Esophagus muscularis mucosa (tissue), 4 donors: ENCODE measurements around the gene EEF1E1. TPM values are rescaled to one million over a fixed set of nuclear protein-coding genes. Genes with fewer than 3 reads are reported as not detected.

ENCODE experiments used
- DNase-seq: peaks from one replicate; pipeline ENCODE4 v3.0.0-alpha.2; 2017; ENCODE audit errors: extremely low spot score
- H3K27ac ChIP-seq, 4 donors: fragments of 200-600 bp; sonication (generic); replicated peaks in 1 of 4; 1 replicate in 3 of 4; 2 replicates in 1 of 4; pipeline ENCODE4 v1.5.1; 2016 to 2019; ENCODE audit warnings: mild to moderate bottlenecking in 1 of 4
- H3K27me3 ChIP-seq, 4 donors: fragments of 200-600 bp; sonication (generic); one replicate each; pipeline versions ENCODE4 v1.5.1 to v1.6.0; 2016 to 2019
- H3K36me3 ChIP-seq, 4 donors: fragments of 200-600 bp; sonication (generic); one replicate each; pipeline ENCODE4 v1.5.1; 2016 to 2019
- H3K4me1 ChIP-seq, 4 donors: fragments of 200-600 bp; sonication (generic); one replicate each; pipeline ENCODE4 v1.5.1; 2016 to 2019
- H3K4me3 ChIP-seq, 4 donors: fragments of 200-600 bp; sonication (generic); 1 replicate in 2 of 4; 2 replicates in 2 of 4; pipeline ENCODE4 v1.5.1; 2016 to 2019; ENCODE audit warnings: mild to moderate bottlenecking in 4 of 4, moderate library complexity in 1 of 4
- H3K9me3 ChIP-seq, 4 donors: fragments of 200-600 bp; sonication (generic); 1 replicate in 3 of 4; 2 replicates in 1 of 4; pipeline ENCODE4 v1.5.1; 2016 to 2019
- EP300 ChIP-seq: sonication (generic); formaldehyde crosslinking; IDR thresholded peaks from one replicate; pipeline ENCODE4 v1.6.1; 2017; ENCODE audit warnings: antibody characterized with exemption
- POLR2A ChIP-seq: fragments of 450-650 bp; IDR thresholded peaks from one replicate; pipeline ENCODE4 v1.6.1; 2017; ENCODE audit warnings: antibody characterized with exemption, moderate library complexity, mild to moderate bottlenecking, low read depth
- POLR2AphosphoS5 ChIP-seq, 2 donors: sonication (generic); formaldehyde crosslinking; IDR thresholded peaks; one replicate each; pipeline ENCODE4 v1.6.1; 2017; ENCODE audit warnings: antibody characterized with exemption in 2 of 2
- WGBS: methylation state at CpG from one replicate; pipeline ENCODE4 v1.1.5; 2018; 5-methylcytosine and 5-hydroxymethylcytosine counted together
- intact Hi-C: fragments of 100-400 bp; cut with DNase I; formaldehyde crosslinking; loops from one replicate; pipeline ENCODE4 v1.15.1; 2023
- total RNA-seq, 4 donors: library from RNA; depleted of rRNA; stranded (reverse); fragments of >200 nt; gene quantifications; one replicate each; pipeline versions ENCODE4 v1.1.0 to v1.2.1, GENCODE V29; 2016
- TF ChIP-seq, protein P1 (sequence below), 3 experiments: fragments of 200-600 bp in 2 of 3; fragments of 450-650 bp in 1 of 3; sonication (generic) in 2 of 3; IDR thresholded peaks; one replicate each; pipeline ENCODE4 v1.5.1; 2017 to 2019; ENCODE audit warnings: antibody characterized with exemption in 3 of 3, mild to moderate bottlenecking in 2 of 3, moderate library complexity in 1 of 3

EEF1E1 gene
- total RNA-seq, 4 donors from 2014 or later = 25.2 to 45.2 (median 37.1) TPM

DNA sequence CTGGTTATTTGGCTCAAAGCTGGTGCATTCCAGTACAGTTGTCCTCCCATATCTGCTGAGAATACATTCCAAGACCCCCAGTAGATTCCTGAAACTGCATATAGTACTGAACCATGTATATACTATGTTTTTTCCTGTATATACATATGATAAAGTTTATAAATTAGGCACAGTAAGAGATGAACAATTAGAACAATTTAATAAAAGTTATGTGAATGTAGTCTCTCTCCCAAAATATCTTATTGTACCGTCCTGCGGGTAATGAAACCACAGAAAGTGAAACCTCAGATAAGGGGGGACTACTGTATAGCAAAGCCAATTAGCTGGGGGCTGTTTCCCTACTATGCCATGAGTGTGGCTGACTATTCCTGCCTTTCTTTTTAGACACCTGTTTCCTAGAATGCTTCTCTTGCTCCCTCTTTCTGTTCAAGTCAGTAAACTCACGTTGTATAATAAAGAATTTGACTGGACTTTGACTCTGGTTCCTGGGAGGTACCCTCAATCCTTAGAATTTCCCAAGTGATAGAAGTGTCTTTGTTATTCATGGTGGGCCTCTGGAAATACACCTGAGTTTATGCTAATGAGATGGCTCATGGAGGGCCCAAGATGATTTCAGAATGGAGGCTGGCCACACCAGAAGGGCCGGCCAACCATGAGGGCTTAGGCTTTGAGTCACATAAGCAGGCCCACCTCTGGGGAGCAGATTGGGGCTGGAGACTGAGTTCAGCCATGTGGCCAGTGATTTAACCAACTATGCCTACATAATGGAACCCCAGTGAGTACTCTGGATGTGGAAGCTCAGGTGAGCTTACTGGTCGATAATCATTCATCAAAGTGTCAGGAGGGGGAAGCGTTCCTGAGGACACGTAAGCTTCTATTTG lies 37.5 kb downstream of the EEF1E1 start:
- 79% methylated on average over 7 of the region's 7 CpGs for WGBS
- Histone ChIP-seq H3K27ac (peak overlapping the region; percentile 81 to 93 (median 90)), H3K36me3 (peaks cover 9 to 22% (median 13%) of the 10 kb centered on the region in 4 donors), H3K27me3 (no peaks in the 10 kb centered on the region), H3K9me3 (no peaks in the 10 kb centered on the region), H3K4me3 (peak overlapping the region; percentile 72 to 95 (median 88)), H3K4me1 (peaks cover 3 to 20% (median 18%) of the 10 kb centered on the region in 4 donors)
- no peak for DNase-seq
- no peak for TF ChIP-seq EP300
- no peak for TF ChIP-seq POLR2A
- TF ChIP-seq, protein P1, sequence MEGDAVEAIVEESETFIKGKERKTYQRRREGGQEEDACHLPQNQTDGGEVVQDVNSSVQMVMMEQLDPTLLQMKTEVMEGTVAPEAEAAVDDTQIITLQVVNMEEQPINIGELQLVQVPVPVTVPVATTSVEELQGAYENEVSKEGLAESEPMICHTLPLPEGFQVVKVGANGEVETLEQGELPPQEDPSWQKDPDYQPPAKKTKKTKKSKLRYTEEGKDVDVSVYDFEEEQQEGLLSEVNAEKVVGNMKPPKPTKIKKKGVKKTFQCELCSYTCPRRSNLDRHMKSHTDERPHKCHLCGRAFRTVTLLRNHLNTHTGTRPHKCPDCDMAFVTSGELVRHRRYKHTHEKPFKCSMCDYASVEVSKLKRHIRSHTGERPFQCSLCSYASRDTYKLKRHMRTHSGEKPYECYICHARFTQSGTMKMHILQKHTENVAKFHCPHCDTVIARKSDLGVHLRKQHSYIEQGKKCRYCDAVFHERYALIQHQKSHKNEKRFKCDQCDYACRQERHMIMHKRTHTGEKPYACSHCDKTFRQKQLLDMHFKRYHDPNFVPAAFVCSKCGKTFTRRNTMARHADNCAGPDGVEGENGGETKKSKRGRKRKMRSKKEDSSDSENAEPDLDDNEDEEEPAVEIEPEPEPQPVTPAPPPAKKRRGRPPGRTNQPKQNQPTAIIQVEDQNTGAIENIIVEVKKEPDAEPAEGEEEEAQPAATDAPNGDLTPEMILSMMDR (IDR thresholded peaks at IDR 0.05) = no peak
- TF ChIP-seq POLR2AphosphoS5 (IDR thresholded peaks at IDR 0.05) = no peak
- intact Hi-C loops = loop anchor here (5.0 kb wide), 1 partner anchor 153 kb away; the partner anchor contains the start of gene TXNDC5

DNA sequence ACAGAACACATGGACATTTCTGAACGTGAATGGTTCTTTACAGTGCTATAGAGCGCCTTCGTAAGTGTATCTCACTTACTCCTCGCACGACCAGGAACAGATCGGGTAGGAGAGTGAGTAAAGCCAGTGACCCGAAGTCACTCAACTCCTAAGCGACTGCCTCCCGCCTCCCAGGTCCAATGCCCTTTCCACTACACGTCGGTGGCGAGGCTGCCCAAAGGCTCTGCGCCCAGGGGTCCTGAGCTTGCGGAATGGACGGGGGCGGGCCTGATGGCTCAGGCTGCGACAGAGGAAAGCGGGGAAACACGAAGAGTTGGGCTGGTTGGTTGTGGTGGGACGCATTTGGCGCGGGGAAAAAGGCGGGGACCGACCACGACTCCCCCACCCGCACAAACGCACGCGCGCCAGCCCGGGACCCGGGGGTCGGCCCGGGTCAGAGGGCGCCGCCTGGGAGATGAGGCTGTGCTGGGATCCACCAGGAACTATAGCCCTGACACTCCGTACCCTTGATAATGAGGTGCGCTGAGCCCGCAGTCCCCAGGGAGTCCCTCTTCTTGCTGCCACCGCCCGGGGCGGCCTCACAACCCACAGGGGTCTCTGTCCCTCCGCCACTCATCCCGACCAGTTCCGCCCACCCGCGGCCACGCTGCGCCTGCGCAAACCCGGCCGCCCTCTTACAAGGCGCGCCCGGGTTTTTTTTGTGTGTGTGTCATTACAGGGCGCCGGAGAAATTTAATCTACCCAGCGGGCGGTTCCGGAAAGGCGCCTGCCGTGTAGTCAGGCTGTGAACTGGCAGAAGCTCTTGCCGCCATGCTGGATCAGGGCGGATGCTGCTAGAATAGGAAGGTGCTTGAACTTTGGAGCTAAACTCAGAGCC lies 38.3 kb downstream of the EEF1E1 start, which contains the start of gene BLOC1S5:
BLOC1S5 (minus strand) TSS at position 629 of the 877 bp plus-strand sequence; CDS start at position 616, 13 bp downstream.
- no peaks in the 10 kb centered on the region for H3K9me3 ChIP-seq
- H3K4me3 ChIP-seq = peak within 1 kb of the TSS; percentile 72 to 95 (median 88)

DNA sequence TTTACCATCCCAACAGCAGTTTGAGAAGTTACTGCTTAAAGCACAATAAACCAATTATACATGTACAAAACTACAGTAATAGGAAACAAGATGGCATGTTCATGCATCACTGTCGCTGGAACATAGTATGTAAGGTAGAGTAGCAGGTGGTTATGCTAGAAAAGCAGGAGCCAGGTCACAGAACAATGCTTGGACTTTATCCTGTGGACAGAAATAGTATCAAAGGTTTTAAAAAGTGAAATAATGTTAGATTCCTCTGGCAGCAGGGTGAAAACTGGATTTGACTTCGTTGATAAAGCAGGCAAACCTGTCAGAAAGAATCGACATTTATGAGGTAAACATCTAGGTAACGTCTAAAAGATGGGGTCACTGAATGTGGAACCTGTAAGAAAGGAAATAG lies 40.6 kb downstream of the EEF1E1 start:
- Histone ChIP-seq H3K4me3 (no peak overlapping the region), H3K27me3 (no peaks in the 10 kb centered on the region), H3K27ac (no peak overlapping the region), H3K4me1 (peaks cover 3 to 28% (median 20%) of the 10 kb centered on the region in 4 donors), H3K36me3 (peaks cover 9 to 30% (median 18%) of the 10 kb centered on the region in 4 donors), H3K9me3 (no peaks in the 10 kb centered on the region)
- intact Hi-C loops = loop anchor here (5.0 kb wide), 1 partner anchor 149 kb away; the partner anchor contains the start of gene TXNDC5
- DNase-seq = no peak
- WGBS = 81% methylated on average over 4 of the region's 4 CpGs
- TF ChIP-seq, protein P1 (IDR thresholded peaks at IDR 0.05) = no peak
- TF ChIP-seq POLR2AphosphoS5 (IDR thresholded peaks at IDR 0.05) = no peak
- no peak for TF ChIP-seq POLR2A
- no peak for TF ChIP-seq EP300

More for the DNA sequence above, 38.3 kb downstream of the EEF1E1 start, which contains the start of gene BLOC1S5:
- Histone ChIP-seq H3K27me3 (no peaks in the 10 kb centered on the region), H3K36me3 (peaks cover 9 to 24% (median 14%) of the 10 kb centered on the region in 4 donors), H3K27ac (peak within 1 kb of the TSS; percentile 81 to 93 (median 90)), H3K4me1 (peaks cover 3 to 25% (median 19%) of the 10 kb centered on the region in 4 donors)
- WGBS = under 1% methylated on average over 30 of the region's 64 CpGs
- peak; percentile 98 for DNase-seq
- intact Hi-C loops = loop anchor here (5.0 kb wide), 1 partner anchor 152 kb away; the partner anchor contains the start of gene TXNDC5
- TF ChIP-seq POLR2A = peak; percentile 65
- no peak for TF ChIP-seq EP300
- TF ChIP-seq, protein P1 (IDR thresholded peaks at IDR 0.05) = peak in 2 of 3 experiments; percentile 12 to 21
- TF ChIP-seq POLR2AphosphoS5 (IDR thresholded peaks at IDR 0.05) = peak; percentile 85 to 92

DNA sequence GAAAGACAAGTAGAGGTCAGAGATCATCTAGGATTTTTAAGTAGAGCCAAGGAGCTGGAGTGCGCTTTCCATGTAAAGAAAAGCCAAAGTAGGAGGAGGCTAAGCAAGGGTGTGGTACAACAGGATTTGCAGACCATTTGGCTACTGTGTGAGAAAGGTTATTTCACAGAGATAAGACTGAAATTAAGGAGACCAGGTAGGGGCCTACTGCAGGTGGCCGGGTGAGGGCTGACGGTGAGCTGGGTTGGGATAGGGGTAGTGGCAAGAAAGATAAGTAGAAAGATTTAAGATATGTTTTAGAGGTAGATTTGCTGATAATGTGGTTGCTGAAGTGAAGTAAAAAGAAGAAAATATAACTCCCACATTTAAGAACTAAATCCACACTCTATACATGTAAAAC lies 42.0 kb downstream of the EEF1E1 start:
- H3K27ac ChIP-seq = no peak overlapping the region

More for the DNA sequence above, 42.0 kb downstream of the EEF1E1 start:
- Histone ChIP-seq H3K36me3 (peaks cover 9 to 41% (median 25%) of the 10 kb centered on the region in 4 donors), H3K4me1 (peaks cover 3 to 28% (median 20%) of the 10 kb centered on the region in 4 donors), H3K27me3 (no peaks in the 10 kb centered on the region), H3K9me3 (no peaks in the 10 kb centered on the region), H3K4me3 (no peak overlapping the region)
- no peak for DNase-seq
- WGBS = 85% methylated on average over 3 of the region's 3 CpGs
- no peak for TF ChIP-seq POLR2A
- TF ChIP-seq POLR2AphosphoS5 (IDR thresholded peaks at IDR 0.05) = no peak
- no peak for TF ChIP-seq EP300
- TF ChIP-seq, protein P1 (IDR thresholded peaks at IDR 0.05) = no peak
- intact Hi-C loops = loop anchor here (5.0 kb wide), 1 partner anchor 148 kb away; the partner anchor contains the start of gene TXNDC5
